GM18520 (cell line): Measurements from ENCODE around the gene P3H2.

Source experiments
- ATAC-seq: cut with Tn5 transposase; IDR thresholded peaks from one replicate; pipeline ENCODE4 v1.9.1; 2021; ENCODE audit not compliant: unreplicated experiment

P3H2 gene

GRCh38 chr3:189949580-189949979 is 171.1 kb downstream of the P3H2 start:
- ATAC-seq = no peak

- no peak for ATAC-seq
Measured at GRCh38 chr3:189948724-189949045, 172.0 kb downstream of the P3H2 start.

- no peak for ATAC-seq
Measured at GRCh38 chr3:189947948-189948723, 172.6 kb downstream of the P3H2 start.

GRCh38 chr3:189947068-189947467 is 173.6 kb downstream of the P3H2 start:
- no peak for ATAC-seq

GRCh38 chr3:189945935-189946709 is 174.6 kb downstream of the P3H2 start:
- no peak for ATAC-seq

GRCh38 chr3:189944285-189945145 is 176.2 kb downstream of the P3H2 start:
- no peak for ATAC-seq

- no peak for ATAC-seq
Measured at GRCh38 chr3:189942948-189943347, 177.7 kb downstream of the P3H2 start.

- no peak for ATAC-seq
Measured at GRCh38 chr3:189941679-189942078, 179.0 kb downstream of the P3H2 start.

- no peak for ATAC-seq
Measured at GRCh38 chr3:189941125-189941524, 179.6 kb downstream of the P3H2 start.

- no peak for ATAC-seq
Measured at GRCh38 chr3:189937302-189938127, 183.2 kb downstream of the P3H2 start.

- ATAC-seq = no peak
Measured at GRCh38 chr3:189936201-189936945, 184.3 kb downstream of the P3H2 start.

- no peak for ATAC-seq
Measured at GRCh38 chr3:189927975-189928895, 192.5 kb downstream of the P3H2 start.

GRCh38 chr3:189921770-189922169 is 198.9 kb downstream of the P3H2 start:
- no peak for ATAC-seq

- no peak for ATAC-seq
Measured at GRCh38 chr3:189914799-189915198, 205.9 kb downstream of the P3H2 start.

GRCh38 chr3:189911001-189911400 is 209.7 kb downstream of the P3H2 start:
- no peak for ATAC-seq

- ATAC-seq = no peak
Measured at GRCh38 chr3:189909573-189909972, 211.1 kb downstream of the P3H2 start.

GRCh38 chr3:189909139-189909538 is 211.6 kb downstream of the P3H2 start:
- no peak for ATAC-seq

GRCh38 chr3:189908646-189909045 is 212.1 kb downstream of the P3H2 start:
- ATAC-seq = no peak

GRCh38 chr3:189907803-189908202 is 212.9 kb downstream of the P3H2 start:
- no peak for ATAC-seq
